ENCODE results near the gene TBC1D7.

TBC1D7 gene

GRCh38 chr6:13286181-13286580 is 42.2 kb downstream of the TBC1D7 start (continued):
- no peak for TF ChIP-seq ZNF24 (tag by site-specific recombination; IDR thresholded peaks at IDR 0.05)
- no peak for TF ChIP-seq ZNF658 (tag by site-specific recombination; IDR thresholded peaks at IDR 0.05)
- TF ChIP-seq ZNF354C (tag by site-specific recombination; IDR thresholded peaks at IDR 0.05; ENCODE audit: borderline replicate concordance, low read depth), result no peak
- TF ChIP-seq, protein P1, sequence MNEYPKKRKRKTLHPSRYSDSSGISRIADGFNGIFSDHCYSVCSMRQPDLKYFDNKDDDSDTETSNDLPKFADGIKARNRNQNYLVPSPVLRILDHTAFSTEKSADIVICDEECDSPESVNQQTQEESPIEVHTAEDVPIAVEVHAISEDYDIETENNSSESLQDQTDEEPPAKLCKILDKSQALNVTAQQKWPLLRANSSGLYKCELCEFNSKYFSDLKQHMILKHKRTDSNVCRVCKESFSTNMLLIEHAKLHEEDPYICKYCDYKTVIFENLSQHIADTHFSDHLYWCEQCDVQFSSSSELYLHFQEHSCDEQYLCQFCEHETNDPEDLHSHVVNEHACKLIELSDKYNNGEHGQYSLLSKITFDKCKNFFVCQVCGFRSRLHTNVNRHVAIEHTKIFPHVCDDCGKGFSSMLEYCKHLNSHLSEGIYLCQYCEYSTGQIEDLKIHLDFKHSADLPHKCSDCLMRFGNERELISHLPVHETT (tag by site-specific recombination; IDR thresholded peaks at IDR 0.05), result no peak
- no peak for TF ChIP-seq ZNF791 (tag by site-specific recombination; IDR thresholded peaks at IDR 0.05)
- TF ChIP-seq ZNF223 (tag by site-specific recombination; IDR thresholded peaks at IDR 0.05), result no peak
- no peak for TF ChIP-seq KLF16 (tag by site-specific recombination; IDR thresholded peaks at IDR 0.05)
- TF ChIP-seq MEIS1 (CRISPR knock-in tag; IDR thresholded peaks at IDR 0.05; ENCODE audit: borderline replicate concordance), result no peak
- TF ChIP-seq IKZF3 (tag by site-specific recombination; IDR thresholded peaks at IDR 0.05), result no peak

GRCh38 chr6:13285705-13286104 is 42.6 kb downstream of the TBC1D7 start:
- H3K4me1 ChIP-seq (ENCODE audit: control insufficient read depth, insufficient read depth, low read length), result no peaks in the 10 kb centered on the region
- no peak overlapping the region for H3K27ac ChIP-seq (ENCODE audit: extremely low read depth, low read depth, low read length)
- H3K4me3 ChIP-seq (ENCODE audit: low read depth, low read length), result no peak overlapping the region
- ChIA-PET POLR2A (interaction anchor here (0.6 kb wide), 1 partner anchor 98 kb away, joined by 3 read pairs; no protein-coding TSS in a partner anchor), CTCF (interaction anchor here (0.7 to 1.0 kb wide), 2 partner anchors 38 to 96 kb away, joined by 3 read pairs; no protein-coding TSS in a partner anchor)
- no peaks in the 10 kb centered on the region for H3K9me3 ChIP-seq (ENCODE audit: control insufficient read depth, insufficient read depth, low read depth, low read length)
- TF ChIP-seq KLF16 (tag by site-specific recombination; IDR thresholded peaks at IDR 0.05) (no peak), ZFP37 (tag by site-specific recombination; IDR thresholded peaks at IDR 0.05) (no peak), GLIS1 (tag by site-specific recombination; IDR thresholded peaks at IDR 0.05) (no peak), ZBTB17 (tag by site-specific recombination; IDR thresholded peaks at IDR 0.05) (no peak), ZNF366 (tag by site-specific recombination; conservative IDR thresholded peaks at IDR 0.05) (no peak), ZBTB11 (tag by site-specific recombination; conservative IDR thresholded peaks at IDR 0.05; ENCODE audit: low read depth) (no peak), ZNF133 (tag by site-specific recombination; IDR thresholded peaks at IDR 0.05) (no peak), ZNF37A (tag by site-specific recombination; IDR thresholded peaks at IDR 0.05) (no peak), ZNF433 (tag by site-specific recombination; IDR thresholded peaks at IDR 0.05; ENCODE audit: low read depth) (no peak), ZNF585B (tag by site-specific recombination; IDR thresholded peaks at IDR 0.05) (no peak), ZSCAN30 (tag by site-specific recombination; IDR thresholded peaks at IDR 0.05) (no peak)
- TF ChIP-seq, protein P2, sequence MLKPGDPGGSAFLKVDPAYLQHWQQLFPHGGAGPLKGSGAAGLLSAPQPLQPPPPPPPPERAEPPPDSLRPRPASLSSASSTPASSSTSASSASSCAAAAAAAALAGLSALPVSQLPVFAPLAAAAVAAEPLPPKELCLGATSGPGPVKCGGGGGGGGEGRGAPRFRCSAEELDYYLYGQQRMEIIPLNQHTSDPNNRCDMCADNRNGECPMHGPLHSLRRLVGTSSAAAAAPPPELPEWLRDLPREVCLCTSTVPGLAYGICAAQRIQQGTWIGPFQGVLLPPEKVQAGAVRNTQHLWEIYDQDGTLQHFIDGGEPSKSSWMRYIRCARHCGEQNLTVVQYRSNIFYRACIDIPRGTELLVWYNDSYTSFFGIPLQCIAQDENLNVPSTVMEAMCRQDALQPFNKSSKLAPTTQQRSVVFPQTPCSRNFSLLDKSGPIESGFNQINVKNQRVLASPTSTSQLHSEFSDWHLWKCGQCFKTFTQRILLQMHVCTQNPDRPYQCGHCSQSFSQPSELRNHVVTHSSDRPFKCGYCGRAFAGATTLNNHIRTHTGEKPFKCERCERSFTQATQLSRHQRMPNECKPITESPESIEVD (tag by site-specific recombination; IDR thresholded peaks at IDR 0.05), result no peak
- peaks cover 0 to 13% of the 10 kb centered on the region in 2 experiments; a peak in 2 of 3 replicates for H3K36me3 ChIP-seq (ENCODE audit: control insufficient read depth in 2 of 2, insufficient read depth in 1 of 2, low read length in 2 of 2)

Measured in HEK293 (cell line).